CD4-positive, alpha-beta T cell treated with Interleukin-6 at 100 ng/mL for 8 hours (primary cell): ENCODE data around the gene RNF220.

Experiments
- DNase-seq: peaks from one replicate; pipeline ENCODE4 v3.0.0-alpha.2; 2020; ENCODE audit warnings: mixed read lengths, low spot score

The RNF220 gene

GRCh38 chr1:44636688-44637598, 231.9 kb downstream of the RNF220 start:
- DNase-seq, result no peak

GRCh38 chr1:44637702-44638411, 232.8 kb downstream of the RNF220 start:
- DNase-seq, result no peak

- DNase-seq, result no peak
Observed at GRCh38 chr1:44640200-44640853, 235.3 kb downstream of the RNF220 start.

GRCh38 chr1:44641126-44642102, 236.4 kb downstream of the RNF220 start:
- no peak for DNase-seq

GRCh38 chr1:44642255-44642654, 237.2 kb downstream of the RNF220 start:
- no peak for DNase-seq

- no peak for DNase-seq
Observed at GRCh38 chr1:44642925-44643324, 237.9 kb downstream of the RNF220 start.

- DNase-seq, result no peak
Observed at GRCh38 chr1:44643721-44644334, 238.8 kb downstream of the RNF220 start.

- DNase-seq, result no peak
Observed at GRCh38 chr1:44644806-44645205, 239.8 kb downstream of the RNF220 start.

- no peak for DNase-seq
Observed at GRCh38 chr1:44645476-44646244, 240.6 kb downstream of the RNF220 start.

GRCh38 chr1:44646261-44647110, 241.4 kb downstream of the RNF220 start:
- no peak for DNase-seq

GRCh38 chr1:44647896-44648295, 242.8 kb downstream of the RNF220 start:
- DNase-seq, result no peak

GRCh38 chr1:44648529-44649250, 243.6 kb downstream of the RNF220 start:
- DNase-seq, result no peak

GRCh38 chr1:44649788-44650158, 244.7 kb downstream of the RNF220 start:
- no peak for DNase-seq

- no peak for DNase-seq
Observed at GRCh38 chr1:44650159-44650831, 245.2 kb downstream of the RNF220 start.

GRCh38 chr1:44651069-44651468, 246.0 kb downstream of the RNF220 start:
- no peak for DNase-seq

- DNase-seq, result peak; percentile 70
Observed at GRCh38 chr1:44652445-44653106, 247.5 kb downstream of the RNF220 start.
